ENCODE results near the gene ABI1. TPM values are rescaled to one million over a fixed set of nuclear protein-coding genes. Genes with fewer than 3 reads are reported as not detected.

The ABI1 gene
- total and polyA plus RNA-seq, 2 donors (not counting 1 experiment from before 2014, with no cell fraction given) = 37.8 to 80.5 TPM

DNA sequence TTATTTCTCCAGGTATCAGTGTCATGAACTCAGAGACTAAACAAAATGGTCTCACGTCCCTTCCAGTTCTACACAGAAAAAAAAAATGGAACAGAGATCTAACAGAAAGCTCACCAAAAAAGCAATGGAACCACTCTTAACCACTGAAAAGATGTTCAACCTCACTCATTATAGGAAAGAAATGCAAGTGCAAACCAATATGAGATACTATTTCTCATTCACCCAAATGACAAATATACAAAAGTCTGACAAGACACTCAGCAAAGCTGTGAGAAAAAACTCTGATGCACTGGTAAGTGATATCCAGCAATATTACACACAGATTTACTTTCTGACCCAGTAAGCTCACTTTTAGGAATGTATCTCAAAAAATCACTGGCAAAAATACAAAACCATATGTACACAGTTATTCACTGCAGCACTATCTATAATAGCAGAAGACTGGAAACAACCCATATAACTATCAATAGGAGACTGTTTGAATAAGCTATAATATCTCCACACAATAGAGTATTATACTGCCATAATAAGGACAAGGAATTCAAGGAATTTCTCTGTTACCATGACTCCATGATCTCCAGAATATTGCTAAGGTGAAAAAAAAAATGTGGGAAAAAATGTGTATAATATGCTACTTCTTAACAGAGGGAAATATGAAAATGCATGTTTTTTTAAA is 36.6 kb downstream of the ABI1 start:
- ATAC-seq (ENCODE audit: low read depth) (no peak), DNase-seq (no peak)
- Histone ChIP-seq H4K20me1 (ENCODE audit: control insufficient read depth, insufficient read depth, low read length, poor library complexity, severe bottlenecking) (peaks cover 62% of the 10 kb centered on the region), H3K4me1 (ENCODE audit: control insufficient read depth in 2 of 2, insufficient read depth in 2 of 2, low read length in 2 of 2) (peaks cover 4 to 17% of the 10 kb centered on the region in 2 donors), H3K27ac (ENCODE audit: low read length in 2 of 2) (peak overlapping the region in 1 of 2 donors; percentile 63), H3K36me3 (replicated peaks in 1 of 2; ENCODE audit: control extremely low read depth in 1 of 2, control insufficient read depth in 1 of 2, extremely low read depth in 1 of 2, insufficient read depth in 2 of 2, low read length in 1 of 2) (peaks cover 9% of the 10 kb centered on the region in 2 experiments), H3K4me3 (ENCODE audit: control extremely low read depth in 1 of 5, extremely low read depth in 1 of 5, insufficient read depth in 1 of 5, low read depth in 2 of 5, low read length in 4 of 5) (no peak overlapping the region), H3K4me2 (replicated peaks; ENCODE audit: low read depth, low read length, poor library complexity, severe bottlenecking) (no peak overlapping the region), H3K79me2 (ENCODE audit: control insufficient read depth, insufficient read depth, low read length) (peaks cover 97% of the 10 kb centered on the region), H3K9ac (ENCODE audit: low read length) (no peak overlapping the region), H3K9me3 (ENCODE audit: control extremely low read depth in 1 of 3, control insufficient read depth in 2 of 3, insufficient read depth in 1 of 3, low read length in 2 of 3) (peaks cover 0 to 1% (median 0%) of the 10 kb centered on the region in 3 donors), H2AFZ (ENCODE audit: insufficient read depth, low read depth, low read length, poor library complexity, severe bottlenecking) (no peak overlapping the region), H3K27me3 (replicated peaks in 1 of 4; ENCODE audit: control extremely low read depth in 1 of 4, control insufficient read depth in 3 of 4, insufficient read depth in 4 of 4, low read length in 3 of 4) (no peaks in the 10 kb centered on the region)
- intact Hi-C loops (cut with micrococcal nuclease) = loop anchor here (5.0 kb wide), 1 partner anchor 33 kb away; no protein-coding TSS in a partner anchor
- TF ChIP-seq CTCF (IDR thresholded peaks at IDR 0.05) (no peak), EZH2 (IDR thresholded peaks at IDR 0.05; ENCODE audit: borderline replicate concordance, insufficient read depth, low read depth, low read length, poor library complexity, severe bottlenecking) (no peak)
- peaks cover 2% of the 10 kb centered on the region for H3K9me3 Mint-ChIP-seq (ENCODE audit: insufficient read depth)
- no peak overlapping the region for H3K27ac Mint-ChIP-seq
- 100% methylated on average over 1 of the region's 1 CpG for WGBS (ENCODE audit: insufficient coverage)
- H3K4me1 Mint-ChIP-seq = peaks cover 63% of the 10 kb centered on the region
- CTCF ChIA-PET = no interaction called here
- POLR2A ChIA-PET = interaction anchor here (0.6 kb wide), 1 partner anchor 34 kb away, joined by 3 read pairs; no protein-coding TSS in a partner anchor
- no peak overlapping the region for H3K4me3 Mint-ChIP-seq
- no peaks in the 10 kb centered on the region for H3K27me3 Mint-ChIP-seq

Measured in B cell (primary cell).